SU-DHL-6 (cell line): ENCODE results near the gene ANO2.

Experiments used
- EZH2phosphoT487 ChIP-seq: fragments of 200-600 bp; sonication (generic), shearing (Covaris generic); conservative IDR thresholded peaks from 2 replicates; pipeline ENCODE4 v1.6.1; 2018; ENCODE audit warnings: mild to moderate bottlenecking, antibody characterized with exemption, low read length, moderate library complexity, mixed read lengths
- TF ChIP-seq, protein P1 (sequence below): fragments of 200-600 bp; sonication (generic); IDR thresholded peaks from one replicate; pipeline ENCODE4 v1.5.1; 2017; ENCODE audit warnings: antibody characterized with exemption, mild to moderate bottlenecking, low read length, moderate library complexity; ENCODE audit not compliant: insufficient read depth, poor library complexity, severe bottlenecking

DNA sequence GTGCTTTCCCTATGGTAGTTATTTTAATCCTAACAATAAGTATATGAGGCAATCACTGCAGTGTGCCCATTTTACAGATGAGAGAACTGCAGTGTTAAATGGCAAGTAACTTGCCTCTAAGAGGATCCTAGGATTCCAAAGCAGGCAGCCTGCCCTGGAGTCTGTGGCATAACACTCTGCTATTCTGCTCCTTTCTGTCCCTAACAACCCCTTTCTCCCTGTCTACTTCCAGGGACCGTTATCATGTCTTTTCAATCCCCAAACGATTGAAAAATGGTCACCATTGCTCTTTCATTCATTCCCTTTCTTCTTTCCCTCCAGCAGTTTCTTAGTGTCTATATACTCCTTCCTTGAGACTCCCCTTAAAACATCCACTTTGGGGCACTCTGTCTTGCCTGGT is 1.3 kb upstream of the ANO2 start:
- TF ChIP-seq, protein P1, sequence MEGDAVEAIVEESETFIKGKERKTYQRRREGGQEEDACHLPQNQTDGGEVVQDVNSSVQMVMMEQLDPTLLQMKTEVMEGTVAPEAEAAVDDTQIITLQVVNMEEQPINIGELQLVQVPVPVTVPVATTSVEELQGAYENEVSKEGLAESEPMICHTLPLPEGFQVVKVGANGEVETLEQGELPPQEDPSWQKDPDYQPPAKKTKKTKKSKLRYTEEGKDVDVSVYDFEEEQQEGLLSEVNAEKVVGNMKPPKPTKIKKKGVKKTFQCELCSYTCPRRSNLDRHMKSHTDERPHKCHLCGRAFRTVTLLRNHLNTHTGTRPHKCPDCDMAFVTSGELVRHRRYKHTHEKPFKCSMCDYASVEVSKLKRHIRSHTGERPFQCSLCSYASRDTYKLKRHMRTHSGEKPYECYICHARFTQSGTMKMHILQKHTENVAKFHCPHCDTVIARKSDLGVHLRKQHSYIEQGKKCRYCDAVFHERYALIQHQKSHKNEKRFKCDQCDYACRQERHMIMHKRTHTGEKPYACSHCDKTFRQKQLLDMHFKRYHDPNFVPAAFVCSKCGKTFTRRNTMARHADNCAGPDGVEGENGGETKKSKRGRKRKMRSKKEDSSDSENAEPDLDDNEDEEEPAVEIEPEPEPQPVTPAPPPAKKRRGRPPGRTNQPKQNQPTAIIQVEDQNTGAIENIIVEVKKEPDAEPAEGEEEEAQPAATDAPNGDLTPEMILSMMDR = no peak
- TF ChIP-seq EZH2phosphoT487 = no peak
